Measurements from ENCODE around the gene TNRC6B. TPM values are rescaled to one million over a fixed set of nuclear protein-coding genes. Genes with fewer than 3 reads are reported as not detected.

TNRC6B gene, protein sequence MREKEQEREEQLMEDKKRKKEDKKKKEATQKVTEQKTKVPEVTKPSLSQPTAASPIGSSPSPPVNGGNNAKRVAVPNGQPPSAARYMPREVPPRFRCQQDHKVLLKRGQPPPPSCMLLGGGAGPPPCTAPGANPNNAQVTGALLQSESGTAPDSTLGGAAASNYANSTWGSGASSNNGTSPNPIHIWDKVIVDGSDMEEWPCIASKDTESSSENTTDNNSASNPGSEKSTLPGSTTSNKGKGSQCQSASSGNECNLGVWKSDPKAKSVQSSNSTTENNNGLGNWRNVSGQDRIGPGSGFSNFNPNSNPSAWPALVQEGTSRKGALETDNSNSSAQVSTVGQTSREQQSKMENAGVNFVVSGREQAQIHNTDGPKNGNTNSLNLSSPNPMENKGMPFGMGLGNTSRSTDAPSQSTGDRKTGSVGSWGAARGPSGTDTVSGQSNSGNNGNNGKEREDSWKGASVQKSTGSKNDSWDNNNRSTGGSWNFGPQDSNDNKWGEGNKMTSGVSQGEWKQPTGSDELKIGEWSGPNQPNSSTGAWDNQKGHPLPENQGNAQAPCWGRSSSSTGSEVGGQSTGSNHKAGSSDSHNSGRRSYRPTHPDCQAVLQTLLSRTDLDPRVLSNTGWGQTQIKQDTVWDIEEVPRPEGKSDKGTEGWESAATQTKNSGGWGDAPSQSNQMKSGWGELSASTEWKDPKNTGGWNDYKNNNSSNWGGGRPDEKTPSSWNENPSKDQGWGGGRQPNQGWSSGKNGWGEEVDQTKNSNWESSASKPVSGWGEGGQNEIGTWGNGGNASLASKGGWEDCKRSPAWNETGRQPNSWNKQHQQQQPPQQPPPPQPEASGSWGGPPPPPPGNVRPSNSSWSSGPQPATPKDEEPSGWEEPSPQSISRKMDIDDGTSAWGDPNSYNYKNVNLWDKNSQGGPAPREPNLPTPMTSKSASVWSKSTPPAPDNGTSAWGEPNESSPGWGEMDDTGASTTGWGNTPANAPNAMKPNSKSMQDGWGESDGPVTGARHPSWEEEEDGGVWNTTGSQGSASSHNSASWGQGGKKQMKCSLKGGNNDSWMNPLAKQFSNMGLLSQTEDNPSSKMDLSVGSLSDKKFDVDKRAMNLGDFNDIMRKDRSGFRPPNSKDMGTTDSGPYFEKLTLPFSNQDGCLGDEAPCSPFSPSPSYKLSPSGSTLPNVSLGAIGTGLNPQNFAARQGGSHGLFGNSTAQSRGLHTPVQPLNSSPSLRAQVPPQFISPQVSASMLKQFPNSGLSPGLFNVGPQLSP (N-terminal part only)
- total RNA-seq (10 to 100 TPM; 81.8 to 85.0 TPM), polyA plus RNA-seq (10 to 100 TPM in 1 of 2 donors, 1 to 10 TPM in 1; 2.0 to 10.1 TPM)
- long read RNA-seq, donor 1, partial matches to known transcripts, result 19 of 66 reads
- long read RNA-seq, donor 1, other reads (novel, unspliced or antisense), result 46 of 66 reads
- long read RNA-seq, donor 2, full-length matches to known transcripts, result 4 of 56 reads
- long read RNA-seq, donor 2, partial matches to known transcripts, result 17 of 56 reads
- long read RNA-seq, donor 2, other reads (novel, unspliced or antisense), result 35 of 56 reads

DNA sequence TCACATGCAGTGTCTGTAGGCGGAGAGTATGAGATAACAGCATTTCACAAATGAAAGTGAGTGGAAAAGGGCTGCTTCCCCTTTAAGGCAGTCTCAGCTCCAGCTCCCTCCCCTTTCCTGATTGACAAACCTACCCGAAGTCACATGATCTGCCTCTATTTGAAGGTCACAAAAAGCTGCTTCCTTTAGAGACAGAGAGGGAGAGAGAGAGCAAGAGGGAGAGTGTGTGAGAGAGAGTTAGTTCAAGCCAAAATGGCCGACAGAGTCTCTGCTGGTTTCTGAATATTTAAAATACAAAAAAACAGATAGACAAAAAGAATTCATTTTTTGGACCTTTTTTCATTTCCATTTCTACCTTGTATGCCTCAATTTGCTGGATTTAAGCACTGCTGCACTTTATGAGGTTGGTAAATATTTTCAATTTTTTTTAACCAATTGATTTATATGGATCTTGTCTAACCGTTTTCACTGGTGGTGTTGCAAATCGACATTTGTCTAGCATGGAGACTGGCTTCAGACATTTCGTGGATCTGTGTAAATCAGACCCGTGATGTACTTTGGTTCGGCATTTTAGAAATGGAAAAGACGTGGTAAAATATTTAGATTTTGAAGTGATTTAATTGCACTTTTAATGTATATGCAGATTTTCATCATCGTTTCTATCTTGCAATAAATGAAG, at the start of gene TNRC6B:
Gene TNRC6B, plus strand, starts transcription at position 188 of the 679 bp plus-strand sequence. Its CDS starts 211 bp downstream, at position 399.
- Histone ChIP-seq H3K27ac (ENCODE audit: low read depth in 1 of 2, low read length in 2 of 2) (peak within 1 kb of the TSS; percentile 24 to 84), H3K9me3 (ENCODE audit: control insufficient read depth, low read length) (no peaks in the 10 kb centered on the region), H3K4me3 (ENCODE audit: low read length in 2 of 2) (peak within 1 kb of the TSS; percentile 89 to 98), H3K36me3 (ENCODE audit: control insufficient read depth in 1 of 2, insufficient read depth in 2 of 2, low read length in 1 of 2) (no peaks in the 10 kb centered on the region), H3K27me3 (ENCODE audit: control insufficient read depth in 1 of 2, insufficient read depth in 2 of 2, low read length in 1 of 2) (no peaks in the 10 kb centered on the region), H3K4me1 (ENCODE audit: control insufficient read depth in 1 of 2, insufficient read depth in 2 of 2, low read length in 2 of 2) (peaks cover under 1 to 9% of the 10 kb centered on the region in 2 donors)
- ATAC-seq (ENCODE audit: low FRiP score), result peak; percentile 96
- DNase-seq, result peak in 1 of 2 donors; percentile 79
- 0 to 1% methylated on average over 10 of the region's 10 CpGs for WGBS, 2 donors
- intact Hi-C loops (cut with DNase I), result loop anchor here in 1 of 2 donors (1.0 to 5.0 kb wide), 2 partner anchors 99 to 134 kb away; no protein-coding TSS in a partner anchor

DNA sequence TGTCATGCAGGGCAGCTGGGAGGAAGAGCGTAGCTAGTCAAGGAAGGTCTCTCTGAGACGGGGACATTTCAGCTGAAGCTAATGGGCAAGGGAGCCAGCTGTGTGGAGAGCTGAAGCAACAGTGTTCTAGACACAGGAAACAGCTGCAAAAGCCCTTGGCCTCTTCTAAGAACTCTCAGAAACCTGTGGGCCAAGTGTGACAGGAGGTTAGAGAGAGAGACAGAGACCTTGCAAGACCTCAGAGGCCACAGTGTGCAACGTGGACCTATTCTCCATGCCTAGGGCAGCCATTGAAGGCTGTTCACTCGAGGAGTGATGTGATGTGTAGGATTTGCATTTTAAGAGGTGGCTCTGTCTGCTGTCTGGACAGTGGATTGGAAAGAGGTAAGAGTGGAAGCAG, 48.7 kb upstream of the TNRC6B start:
- ATAC-seq (ENCODE audit: low FRiP score), result no peak
- H3K9me3 ChIP-seq (ENCODE audit: control insufficient read depth, low read length), result no peaks in the 10 kb centered on the region
- intact Hi-C loops (cut with DNase I), result no loop called here
- WGBS, 2 donors, result 78 to 88% methylated on average over 4 of the region's 4 CpGs
- no peak overlapping the region for H3K27ac ChIP-seq (ENCODE audit: low read depth in 1 of 2, low read length in 2 of 2)
- no peaks in the 10 kb centered on the region for H3K4me1 ChIP-seq (ENCODE audit: control insufficient read depth in 1 of 2, insufficient read depth in 2 of 2, low read length in 2 of 2)
- DNase-seq, result no peak
- no peak overlapping the region for H3K4me3 ChIP-seq (ENCODE audit: low read length in 2 of 2)
- peaks cover 0 to 4% of the 10 kb centered on the region in 2 donors for H3K36me3 ChIP-seq (ENCODE audit: control insufficient read depth in 1 of 2, insufficient read depth in 2 of 2, low read length in 1 of 2)
- no peaks in the 10 kb centered on the region for H3K27me3 ChIP-seq (ENCODE audit: control insufficient read depth in 1 of 2, insufficient read depth in 2 of 2, low read length in 1 of 2)

DNA sequence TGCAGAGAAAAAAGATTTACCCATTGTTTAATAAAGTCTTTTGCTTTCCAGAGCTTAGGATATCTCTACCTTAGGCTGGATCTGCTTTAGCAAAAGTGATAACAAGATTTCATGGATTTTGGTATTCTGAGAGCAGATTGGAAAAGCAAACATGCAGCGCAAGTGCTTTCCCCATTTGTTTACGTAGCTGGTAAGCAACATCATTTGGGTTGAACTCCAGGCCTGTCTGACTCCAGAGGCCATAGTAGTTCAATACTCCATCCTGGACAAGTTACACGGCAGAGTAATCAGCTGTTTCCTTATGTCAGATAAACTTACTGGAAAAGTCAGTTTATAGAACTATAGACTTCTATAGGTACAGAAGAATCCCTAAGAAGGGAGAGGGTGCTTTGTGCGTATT, 40.6 kb upstream of the TNRC6B start:
- peaks cover 0 to 2% of the 10 kb centered on the region in 2 donors for H3K4me1 ChIP-seq (ENCODE audit: control insufficient read depth in 1 of 2, insufficient read depth in 2 of 2, low read length in 2 of 2)
- ATAC-seq (ENCODE audit: low FRiP score) (no peak), DNase-seq (no peak)
- H3K27me3 ChIP-seq (ENCODE audit: control insufficient read depth in 1 of 2, insufficient read depth in 2 of 2, low read length in 1 of 2), result no peaks in the 10 kb centered on the region
- intact Hi-C loops (cut with DNase I), result no loop called here
- no peak overlapping the region for H3K27ac ChIP-seq (ENCODE audit: low read depth in 1 of 2, low read length in 2 of 2)
- no peak overlapping the region for H3K4me3 ChIP-seq (ENCODE audit: low read length in 2 of 2)
- H3K9me3 ChIP-seq (ENCODE audit: control insufficient read depth, low read length), result peaks cover 2% of the 10 kb centered on the region
- peaks cover 0 to 5% of the 10 kb centered on the region in 2 donors for H3K36me3 ChIP-seq (ENCODE audit: control insufficient read depth in 1 of 2, insufficient read depth in 2 of 2, low read length in 1 of 2)
- WGBS, 2 donors, result 89% methylated on average over 4 of the region's 4 CpGs

DNA sequence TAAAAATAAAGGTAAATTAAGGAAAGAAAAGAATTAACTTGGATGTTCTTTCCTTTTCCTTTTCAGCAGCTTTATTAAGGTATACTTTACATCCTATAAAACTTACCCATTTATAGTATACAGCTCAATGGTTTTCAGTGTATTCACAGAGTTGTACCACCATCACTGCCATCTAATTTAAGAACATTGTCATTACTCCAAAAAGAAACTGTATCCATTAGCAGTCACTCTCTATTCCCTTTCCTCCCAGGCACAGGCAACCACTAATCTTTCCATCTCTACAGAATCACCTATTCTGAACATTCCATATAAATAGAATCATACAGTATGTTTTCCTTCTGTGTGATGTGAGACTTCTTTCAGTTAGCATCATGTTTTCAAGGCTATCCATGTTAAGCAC, 38.9 kb upstream of the TNRC6B start:
- H3K27me3 ChIP-seq (ENCODE audit: control insufficient read depth in 1 of 2, insufficient read depth in 2 of 2, low read length in 1 of 2), result no peaks in the 10 kb centered on the region
- H3K4me3 ChIP-seq (ENCODE audit: low read length in 2 of 2), result no peak overlapping the region
- ATAC-seq (ENCODE audit: low FRiP score), result no peak
- H3K9me3 ChIP-seq (ENCODE audit: control insufficient read depth, low read length), result peaks cover 2% of the 10 kb centered on the region
- intact Hi-C loops (cut with DNase I), result no loop called here
- no peak overlapping the region for H3K27ac ChIP-seq (ENCODE audit: low read depth in 1 of 2, low read length in 2 of 2)
- H3K36me3 ChIP-seq (ENCODE audit: control insufficient read depth in 1 of 2, insufficient read depth in 2 of 2, low read length in 1 of 2), result peaks cover 0 to 5% of the 10 kb centered on the region in 2 donors
- DNase-seq, result no peak
- H3K4me1 ChIP-seq (ENCODE audit: control insufficient read depth in 1 of 2, insufficient read depth in 2 of 2, low read length in 2 of 2), result peaks cover 0 to 2% of the 10 kb centered on the region in 2 donors

DNA sequence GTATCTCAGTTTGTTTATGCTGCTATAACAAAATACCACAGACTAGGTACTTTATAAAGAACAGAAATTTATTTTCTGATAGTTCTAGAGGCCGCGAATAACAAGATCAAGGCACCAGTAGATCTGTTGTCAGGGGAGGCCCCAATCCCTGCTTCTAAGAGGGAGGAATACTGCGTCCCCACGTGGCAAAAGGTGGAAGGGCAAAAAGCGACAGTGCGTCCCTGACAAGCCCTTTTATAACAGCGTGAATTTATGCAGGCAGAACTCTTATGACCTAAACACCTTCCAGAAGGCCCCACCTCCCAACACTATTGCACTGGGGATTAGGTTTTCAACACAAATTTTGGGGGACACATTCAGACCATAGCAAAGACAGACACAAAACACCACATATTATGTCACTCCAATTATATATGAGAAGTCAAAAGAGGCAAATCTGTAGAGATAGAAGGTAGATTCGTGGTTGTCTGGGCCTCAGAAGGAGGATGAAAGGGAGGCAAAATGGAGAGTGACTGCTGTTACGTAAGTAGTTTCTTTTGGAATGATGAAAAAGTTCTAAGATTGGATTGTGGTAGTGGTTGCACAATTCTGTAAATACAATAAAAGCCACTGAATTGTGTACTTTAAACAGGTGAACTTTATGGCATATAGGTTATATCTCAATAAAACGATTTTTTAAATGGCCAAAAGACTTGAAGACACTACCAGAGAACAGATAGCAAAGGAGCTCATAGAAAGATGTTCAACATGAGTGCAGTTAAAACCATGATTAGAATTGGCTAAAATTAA, 30.1 kb upstream of the TNRC6B start:
- Histone ChIP-seq H3K9me3 (ENCODE audit: control insufficient read depth, low read length) (no peaks in the 10 kb centered on the region), H3K27me3 (ENCODE audit: control insufficient read depth in 1 of 2, insufficient read depth in 2 of 2, low read length in 1 of 2) (no peaks in the 10 kb centered on the region), H3K36me3 (ENCODE audit: control insufficient read depth in 1 of 2, insufficient read depth in 2 of 2, low read length in 1 of 2) (no peaks in the 10 kb centered on the region), H3K27ac (ENCODE audit: low read depth in 1 of 2, low read length in 2 of 2) (no peak overlapping the region), H3K4me1 (ENCODE audit: control insufficient read depth in 1 of 2, insufficient read depth in 2 of 2, low read length in 2 of 2) (no peaks in the 10 kb centered on the region), H3K4me3 (ENCODE audit: low read length in 2 of 2) (no peak overlapping the region)
- intact Hi-C loops (cut with DNase I), result no loop called here
- DNase-seq, result no peak
- ATAC-seq (ENCODE audit: low FRiP score), result no peak
- 85 to 87% methylated on average over 10 of the region's 10 CpGs for WGBS, 2 donors

DNA sequence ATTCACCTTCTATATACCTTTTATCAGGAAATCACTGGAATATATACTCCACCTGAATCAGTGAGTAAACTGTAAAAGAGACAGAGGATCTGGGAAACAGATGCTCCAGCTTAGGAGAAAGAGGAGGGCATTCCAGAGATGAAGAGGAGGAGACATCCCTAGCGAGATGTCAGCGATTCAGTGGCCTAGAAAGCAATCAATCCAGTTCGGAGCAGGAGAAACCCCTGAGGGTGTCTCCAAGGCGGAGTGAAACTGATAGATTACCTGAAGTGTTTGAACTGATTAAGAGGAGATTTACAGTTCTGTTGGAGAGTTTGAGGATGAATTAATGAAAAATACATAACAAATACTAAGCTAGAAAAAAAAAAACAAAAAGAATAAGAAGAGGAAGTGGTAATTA, 24.5 kb upstream of the TNRC6B start:
- WGBS, 2 donors, result 91 to 93% methylated on average over 4 of the region's 4 CpGs

DNA sequence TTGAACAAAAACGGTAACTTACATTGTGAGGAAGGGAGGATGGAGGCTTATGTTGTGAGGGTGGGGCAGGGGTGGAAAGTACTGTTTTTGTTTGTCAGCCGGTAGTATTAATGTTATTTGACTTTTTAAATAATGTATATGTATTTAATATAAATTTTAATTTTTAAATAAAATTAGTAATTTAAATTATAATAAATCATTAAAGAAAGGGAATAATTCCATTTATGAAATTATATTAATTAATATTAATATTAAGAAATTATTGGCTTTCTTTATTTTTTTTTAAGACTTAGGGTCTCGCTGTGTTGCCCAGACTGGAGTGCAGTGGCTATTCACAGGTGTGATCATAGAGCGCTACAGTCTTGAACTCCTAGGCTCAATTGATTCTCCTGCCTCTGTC, 24.0 kb upstream of the TNRC6B start:
- no peaks in the 10 kb centered on the region for H3K9me3 ChIP-seq (ENCODE audit: control insufficient read depth, low read length)
- H3K27ac ChIP-seq (ENCODE audit: low read depth in 1 of 2, low read length in 2 of 2), result no peak overlapping the region
- peaks cover 0 to 6% of the 10 kb centered on the region in 2 donors for H3K4me1 ChIP-seq (ENCODE audit: control insufficient read depth in 1 of 2, insufficient read depth in 2 of 2, low read length in 2 of 2)
- no peak overlapping the region for H3K4me3 ChIP-seq (ENCODE audit: low read length in 2 of 2)
- no peak for DNase-seq
- no peaks in the 10 kb centered on the region for H3K36me3 ChIP-seq (ENCODE audit: control insufficient read depth in 1 of 2, insufficient read depth in 2 of 2, low read length in 1 of 2)
- H3K27me3 ChIP-seq (ENCODE audit: control insufficient read depth in 1 of 2, insufficient read depth in 2 of 2, low read length in 1 of 2), result no peaks in the 10 kb centered on the region
- intact Hi-C loops (cut with DNase I), result loop anchor here in 1 of 2 donors (10.0 kb wide), 1 partner anchor 99 kb away; no protein-coding TSS in a partner anchor
- no peak for ATAC-seq (ENCODE audit: low FRiP score)
- 95% methylated on average over 4 of the region's 4 CpGs for WGBS, 2 donors

More for the DNA sequence above, 24.5 kb upstream of the TNRC6B start:
- no peak for DNase-seq
- no peaks in the 10 kb centered on the region for H3K36me3 ChIP-seq (ENCODE audit: control insufficient read depth in 1 of 2, insufficient read depth in 2 of 2, low read length in 1 of 2)
- no peaks in the 10 kb centered on the region for H3K27me3 ChIP-seq (ENCODE audit: control insufficient read depth in 1 of 2, insufficient read depth in 2 of 2, low read length in 1 of 2)
- ATAC-seq (ENCODE audit: low FRiP score), result no peak
- H3K27ac ChIP-seq (ENCODE audit: low read depth in 1 of 2, low read length in 2 of 2), result no peak overlapping the region
- intact Hi-C loops (cut with DNase I), result loop anchor here in 1 of 2 donors (10.0 kb wide), 1 partner anchor 98 kb away; no protein-coding TSS in a partner anchor
- H3K4me3 ChIP-seq (ENCODE audit: low read length in 2 of 2), result no peak overlapping the region
- H3K9me3 ChIP-seq (ENCODE audit: control insufficient read depth, low read length), result no peaks in the 10 kb centered on the region
- H3K4me1 ChIP-seq (ENCODE audit: control insufficient read depth in 1 of 2, insufficient read depth in 2 of 2, low read length in 2 of 2), result peaks cover 0 to 6% of the 10 kb centered on the region in 2 donors

Data from aorta (tissue), 5 donors.